A673 (cell line): ENCODE data around the gene SPATA18.

Experiments used
- CTCF ChIP-seq: fragments of 300-800, 200-600 bp; sonication (generic); conservative IDR thresholded peaks from 2 replicates; pipeline ENCODE4 v1.5.1; 2017; ENCODE audit warnings: low read depth, mild to moderate bottlenecking, antibody characterized with exemption, low read length, moderate library complexity, mixed read lengths
- EZH2 ChIP-seq: fragments of 200-600 bp; sonication (generic); IDR thresholded peaks from 2 replicates; pipeline ENCODE4 v1.6.1; 2017; ENCODE audit warnings: borderline replicate concordance, low read depth, mild to moderate bottlenecking, mixed read lengths, antibody characterized with exemption, low read length; ENCODE audit not compliant: poor library complexity, severe bottlenecking

- TF ChIP-seq EZH2 (no peak), CTCF (no peak)
Observed at GRCh38 chr4:52017814-52018213, 33.3 kb upstream of the SPATA18 start.
